ENCODE data around the gene KCNQ1OT1. TPM values are rescaled to one million over a fixed set of nuclear protein-coding genes. Genes with fewer than 3 reads are reported as not detected.

KCNQ1OT1 gene
- total RNA-seq, 1 experiment from 2014 or later: 1.3 TPM

- no peak overlapping the region for H3K4me3 Mint-ChIP-seq (ENCODE audit: unreplicated experiment)
Observed at GRCh38 chr11:2585566-2586086, 114.2 kb downstream of the KCNQ1OT1 start.

DNA sequence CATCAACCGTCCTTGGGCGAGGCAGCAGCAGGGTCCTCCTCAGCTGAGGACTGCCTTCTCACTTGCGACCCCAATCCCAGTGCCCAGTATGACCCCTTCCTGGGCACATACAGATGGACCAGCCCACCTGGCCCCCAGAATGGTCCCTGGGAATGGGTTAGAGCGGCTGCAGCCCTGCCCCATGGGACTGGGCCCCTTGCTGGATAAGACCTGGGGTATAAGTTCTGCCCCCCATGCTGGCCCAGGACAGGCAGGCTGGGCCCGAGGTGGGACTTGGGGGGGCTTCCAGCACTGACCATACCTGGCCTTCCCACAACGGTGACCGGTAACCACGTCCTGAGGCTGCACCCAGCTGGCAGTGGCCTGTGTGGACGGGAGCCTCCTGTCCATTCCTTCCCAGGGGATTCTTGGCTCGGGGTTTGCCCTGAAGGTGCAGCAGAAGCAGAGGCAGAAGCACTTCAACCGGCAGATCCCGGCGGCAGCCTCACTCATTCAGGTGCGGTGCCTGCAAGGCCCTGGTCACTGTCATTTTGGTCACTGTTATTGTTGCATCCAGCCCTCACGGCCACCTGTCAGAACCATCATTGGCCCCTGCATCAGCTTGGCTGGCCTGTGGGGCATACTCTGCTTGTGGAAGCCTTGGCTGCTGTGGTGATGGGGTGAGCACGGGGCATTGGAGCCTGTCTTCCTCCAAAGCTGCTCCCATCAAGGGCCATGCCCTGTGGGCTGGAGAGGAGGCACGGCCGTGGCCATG lies 114.8 kb downstream of the KCNQ1OT1 start:
- CTCF ChIA-PET: no interaction called here
- intact Hi-C loops (cut with micrococcal nuclease): no loop called here
- BruUV-seq (replicated peaks): no TSS peak

More at GRCh38 chr11:2585566-2586086, 114.2 kb downstream of the KCNQ1OT1 start:
- DNase-seq (ENCODE audit: unreplicated experiment): no peak
- ChIA-PET CTCF (no interaction called here), POLR2A (no interaction called here)
- H3K4me1 Mint-ChIP-seq (ENCODE audit: insufficient read depth, unreplicated experiment): no peaks in the 10 kb centered on the region
- BruUV-seq (replicated peaks): no TSS peak
- H3K9me3 Mint-ChIP-seq (ENCODE audit: unreplicated experiment): no peaks in the 10 kb centered on the region
- H3K27ac Mint-ChIP-seq (ENCODE audit: low read depth, unreplicated experiment): no peak overlapping the region
- H3K36me3 Mint-ChIP-seq (ENCODE audit: insufficient read depth, unreplicated experiment): no peaks in the 10 kb centered on the region
- intact Hi-C loops (cut with micrococcal nuclease): no loop called here
- no peaks in the 10 kb centered on the region for H3K27me3 Mint-ChIP-seq (ENCODE audit: insufficient read depth, unreplicated experiment)
- no peak for TF ChIP-seq CTCF (IDR thresholded peaks at IDR 0.05; ENCODE audit: unreplicated experiment)

DNA sequence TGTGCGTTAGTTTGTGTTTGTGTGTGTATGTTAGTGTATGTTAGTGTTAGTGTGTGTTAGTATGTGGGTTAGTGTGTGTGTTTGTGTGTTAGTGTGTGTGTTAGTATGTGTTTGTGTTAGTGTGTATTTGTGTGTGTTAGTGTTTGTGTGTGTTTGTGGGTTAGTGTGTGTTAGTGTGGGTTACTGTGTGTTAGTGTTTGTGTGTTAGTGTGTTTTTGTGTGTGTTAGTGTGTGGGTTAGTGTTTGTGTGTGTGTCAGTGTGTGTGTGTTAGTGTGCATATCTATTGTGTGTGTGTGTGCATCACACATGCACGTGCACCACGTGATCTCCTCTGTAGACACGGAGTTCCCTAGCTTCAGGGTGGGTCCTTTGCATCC lies 115.4 kb downstream of the KCNQ1OT1 start:
- BruUV-seq (replicated peaks): no TSS peak
- no peak for DNase-seq (ENCODE audit: unreplicated experiment)
- Mint-ChIP-seq H3K36me3 (ENCODE audit: insufficient read depth, unreplicated experiment) (no peaks in the 10 kb centered on the region), H3K27ac (ENCODE audit: low read depth, unreplicated experiment) (no peak overlapping the region), H3K4me1 (ENCODE audit: insufficient read depth, unreplicated experiment) (no peaks in the 10 kb centered on the region), H3K27me3 (ENCODE audit: insufficient read depth, unreplicated experiment) (no peaks in the 10 kb centered on the region), H3K9me3 (ENCODE audit: unreplicated experiment) (no peaks in the 10 kb centered on the region), H3K4me3 (ENCODE audit: unreplicated experiment) (no peak overlapping the region)
- intact Hi-C loops (cut with micrococcal nuclease): no loop called here
- ChIA-PET POLR2A (no interaction called here), CTCF (no interaction called here)
- no peak for TF ChIP-seq CTCF (IDR thresholded peaks at IDR 0.05; ENCODE audit: unreplicated experiment)

More for the DNA sequence above, 114.8 kb downstream of the KCNQ1OT1 start:
- no peak for DNase-seq (ENCODE audit: unreplicated experiment)
- Mint-ChIP-seq H3K9me3 (ENCODE audit: unreplicated experiment) (no peaks in the 10 kb centered on the region), H3K4me1 (ENCODE audit: insufficient read depth, unreplicated experiment) (no peaks in the 10 kb centered on the region), H3K27me3 (ENCODE audit: insufficient read depth, unreplicated experiment) (no peaks in the 10 kb centered on the region), H3K4me3 (ENCODE audit: unreplicated experiment) (no peak overlapping the region), H3K36me3 (ENCODE audit: insufficient read depth, unreplicated experiment) (no peaks in the 10 kb centered on the region), H3K27ac (ENCODE audit: low read depth, unreplicated experiment) (no peak overlapping the region)
- POLR2A ChIA-PET: no interaction called here
- TF ChIP-seq CTCF (IDR thresholded peaks at IDR 0.05; ENCODE audit: unreplicated experiment): no peak

DNA sequence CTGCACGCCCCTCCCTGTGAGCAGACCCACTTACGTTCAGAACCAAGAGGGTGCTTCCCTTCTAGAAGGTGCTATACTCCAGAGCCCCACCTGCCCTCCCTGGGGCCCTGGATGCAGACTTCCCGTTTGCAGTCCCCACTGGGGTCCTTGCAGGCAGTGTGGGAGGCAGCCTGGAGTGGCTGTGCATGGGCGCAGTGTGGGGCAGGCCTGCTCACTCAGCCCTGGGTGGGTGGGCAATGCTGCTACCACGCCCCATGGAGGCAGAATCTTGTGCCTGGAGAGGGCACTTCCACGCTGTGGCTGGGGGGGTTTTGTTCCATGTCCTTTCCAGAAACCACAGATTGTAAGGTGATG lies 116.2 kb downstream of the KCNQ1OT1 start:
- Mint-ChIP-seq H3K4me3 (ENCODE audit: unreplicated experiment) (no peak overlapping the region), H3K27ac (ENCODE audit: low read depth, unreplicated experiment) (no peak overlapping the region), H3K9me3 (ENCODE audit: unreplicated experiment) (no peaks in the 10 kb centered on the region), H3K27me3 (ENCODE audit: insufficient read depth, unreplicated experiment) (no peaks in the 10 kb centered on the region), H3K4me1 (ENCODE audit: insufficient read depth, unreplicated experiment) (no peaks in the 10 kb centered on the region), H3K36me3 (ENCODE audit: insufficient read depth, unreplicated experiment) (no peaks in the 10 kb centered on the region)
- intact Hi-C loops (cut with micrococcal nuclease): no loop called here
- ChIA-PET POLR2A (no interaction called here), CTCF (no interaction called here)
- no TSS peak for BruUV-seq (replicated peaks)
- TF ChIP-seq CTCF (IDR thresholded peaks at IDR 0.05; ENCODE audit: unreplicated experiment): no peak
- DNase-seq (ENCODE audit: unreplicated experiment): no peak
